NCI-H146 treated with DMSO at 0.1 percent for 48 hours (cell line): ENCODE measurements around the gene SCARB1.
"Not testable (repeated sequence)": the region's sequence is repeated elsewhere in the genome, so short reads cannot be mapped to it uniquely, and the experiment has no call there.

ENCODE experiments used
- DNase-seq: peaks from one replicate; lab custom pipeline; 2025; ENCODE audit not compliant: unreplicated experiment; lab: John Stamatoyannopoulos, UW

The SCARB1 gene, protein sequence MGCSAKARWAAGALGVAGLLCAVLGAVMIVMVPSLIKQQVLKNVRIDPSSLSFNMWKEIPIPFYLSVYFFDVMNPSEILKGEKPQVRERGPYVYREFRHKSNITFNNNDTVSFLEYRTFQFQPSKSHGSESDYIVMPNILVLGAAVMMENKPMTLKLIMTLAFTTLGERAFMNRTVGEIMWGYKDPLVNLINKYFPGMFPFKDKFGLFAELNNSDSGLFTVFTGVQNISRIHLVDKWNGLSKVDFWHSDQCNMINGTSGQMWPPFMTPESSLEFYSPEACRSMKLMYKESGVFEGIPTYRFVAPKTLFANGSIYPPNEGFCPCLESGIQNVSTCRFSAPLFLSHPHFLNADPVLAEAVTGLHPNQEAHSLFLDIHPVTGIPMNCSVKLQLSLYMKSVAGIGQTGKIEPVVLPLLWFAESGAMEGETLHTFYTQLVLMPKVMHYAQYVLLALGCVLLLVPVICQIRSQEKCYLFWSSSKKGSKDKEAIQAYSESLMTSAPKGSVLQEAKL

DNA sequence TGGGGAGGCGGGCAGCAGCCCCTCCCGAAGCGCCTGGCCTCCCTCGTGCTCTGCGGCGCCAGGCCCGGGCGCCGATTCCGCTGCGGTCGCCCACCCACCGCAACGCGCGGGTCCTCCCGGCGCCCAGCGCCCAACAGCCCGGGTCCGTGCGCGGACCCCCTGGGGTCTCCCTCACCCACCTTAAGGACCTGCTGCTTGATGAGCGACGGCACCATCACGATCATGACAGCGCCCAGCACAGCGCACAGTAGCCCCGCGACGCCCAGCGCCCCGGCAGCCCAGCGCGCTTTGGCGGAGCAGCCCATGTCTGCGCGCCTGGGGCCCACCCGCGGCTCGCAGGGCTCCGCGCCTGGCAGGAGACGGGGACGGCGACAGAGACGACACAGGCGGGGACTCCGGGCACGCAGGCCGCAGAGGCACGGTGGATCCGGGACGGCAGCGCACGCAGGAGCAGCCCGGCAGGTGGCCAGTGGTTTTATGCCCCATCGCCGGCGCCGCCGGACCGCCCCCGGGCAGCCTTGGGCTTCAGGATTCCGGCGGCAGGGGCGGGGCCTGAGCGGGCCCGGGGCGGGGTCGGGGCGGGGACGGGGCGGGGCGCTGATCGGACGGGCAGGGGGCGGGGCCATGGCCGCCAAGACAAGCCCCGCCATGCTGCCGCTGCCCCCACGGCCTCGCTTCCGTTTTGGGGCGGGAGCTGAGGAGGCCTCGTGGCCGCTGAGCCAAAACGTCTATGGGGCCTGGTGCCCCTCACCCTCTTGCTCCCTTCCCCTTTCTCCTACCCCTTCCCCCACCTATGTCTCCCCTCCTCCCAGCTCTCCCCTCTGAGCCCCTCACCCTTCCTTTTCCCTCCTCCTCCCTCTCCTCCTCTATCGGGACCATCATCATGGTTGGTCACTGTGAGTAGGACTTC lies at the start of gene SCARB1:
TSS of gene SCARB1 (minus strand) at position 449 of the 910 bp plus-strand sequence. CDS start at position 305, 144 bp downstream.
- DNase-seq: peak; percentile 53

DNA sequence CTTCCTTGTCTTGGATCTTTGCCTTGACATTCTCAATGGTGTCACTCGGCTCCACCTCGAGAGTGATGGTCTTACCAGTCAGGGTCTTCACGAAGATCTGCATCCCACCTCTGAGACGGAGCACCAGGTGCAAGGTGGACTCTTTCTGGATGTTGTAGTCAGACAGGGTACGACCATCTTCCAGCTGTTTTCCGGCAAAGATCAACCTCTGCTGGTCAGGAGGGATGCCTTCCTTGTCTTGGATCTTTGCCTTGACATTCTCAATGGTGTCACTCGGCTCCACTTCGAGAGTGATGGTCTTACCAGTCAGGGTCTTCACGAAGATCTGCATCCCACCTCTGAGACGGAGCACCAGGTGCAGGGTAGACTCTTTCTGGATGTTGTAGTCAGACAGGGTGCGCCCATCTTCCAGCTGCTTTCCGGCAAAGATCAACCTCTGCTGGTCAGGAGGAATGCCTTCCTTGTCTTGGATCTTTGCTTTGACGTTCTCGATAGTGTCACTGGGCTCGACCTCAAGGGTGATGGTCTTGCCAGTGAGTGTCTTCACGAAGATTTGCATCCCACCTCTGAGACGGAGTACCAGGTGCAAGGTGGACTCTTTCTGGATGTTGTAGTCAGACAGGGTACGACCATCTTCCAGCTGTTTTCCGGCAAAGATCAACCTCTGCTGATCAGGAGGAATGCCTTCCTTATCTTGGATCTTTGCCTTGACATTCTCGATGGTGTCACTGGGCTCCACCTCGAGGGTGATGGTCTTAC lies 49.0 kb upstream of the SCARB1 start:
- DNase-seq: not testable (repeated sequence)

DNA sequence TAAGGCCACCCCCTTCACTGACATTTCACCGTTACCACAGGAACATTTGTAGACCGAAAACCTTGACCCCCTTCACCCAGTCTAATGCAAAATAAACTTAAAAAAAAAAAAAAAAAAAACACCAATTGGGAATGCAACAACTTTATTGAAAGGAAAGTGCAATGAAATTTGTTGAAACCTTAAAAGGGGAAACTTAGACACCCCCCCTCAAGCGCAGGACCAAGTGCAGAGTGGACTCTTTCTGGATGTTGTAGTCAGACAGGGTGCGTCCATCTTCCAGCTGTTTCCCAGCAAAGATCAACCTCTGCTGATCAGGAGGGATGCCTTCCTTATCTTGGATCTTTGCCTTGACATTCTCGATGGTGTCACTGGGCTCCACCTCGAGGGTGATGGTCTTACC lies 47.9 kb upstream of the SCARB1 start:
- not testable (repeated sequence) for DNase-seq

DNA sequence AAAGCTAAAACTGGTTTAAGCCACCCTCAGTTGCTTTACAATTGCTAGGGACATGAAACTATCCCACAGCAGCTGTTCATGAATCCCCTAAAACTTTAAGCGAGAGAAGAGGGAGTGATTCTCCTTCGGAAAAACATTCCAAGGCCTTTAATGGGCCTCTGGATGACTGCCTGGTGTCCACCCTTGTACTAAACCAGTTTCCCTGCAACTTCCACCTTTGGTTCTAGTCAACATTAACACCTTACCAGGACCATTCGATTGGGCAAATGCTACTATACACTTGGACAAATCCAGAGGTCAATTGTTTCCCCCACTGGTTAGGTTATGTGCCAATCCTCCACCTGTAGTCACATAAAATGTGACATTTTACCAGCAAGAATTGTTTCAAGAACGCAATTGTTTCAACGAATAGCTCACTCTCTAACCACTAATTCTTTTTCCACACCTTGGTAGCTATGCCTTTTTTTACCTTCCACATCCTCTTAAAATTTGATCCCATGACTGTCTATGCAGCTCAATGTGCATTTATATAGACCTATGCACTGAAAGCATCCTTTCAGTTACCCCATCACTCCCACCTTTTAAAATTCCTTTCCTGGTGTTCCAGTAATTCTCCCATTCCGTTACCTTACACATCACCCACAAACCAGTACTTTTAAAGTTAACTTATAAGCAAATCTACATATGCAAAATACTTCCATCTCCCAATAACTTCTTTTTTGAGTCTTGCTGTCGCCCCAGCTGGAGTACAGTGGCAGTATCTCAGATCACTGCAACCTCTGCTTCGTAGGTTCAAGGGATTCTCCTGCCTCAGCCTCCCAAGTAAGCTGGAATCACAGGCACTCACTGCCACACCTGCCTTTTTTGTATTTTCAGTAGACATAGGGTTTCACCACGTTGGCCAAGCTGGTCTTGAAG lies 47.2 kb upstream of the SCARB1 start:
- DNase-seq: no peak

DNA sequence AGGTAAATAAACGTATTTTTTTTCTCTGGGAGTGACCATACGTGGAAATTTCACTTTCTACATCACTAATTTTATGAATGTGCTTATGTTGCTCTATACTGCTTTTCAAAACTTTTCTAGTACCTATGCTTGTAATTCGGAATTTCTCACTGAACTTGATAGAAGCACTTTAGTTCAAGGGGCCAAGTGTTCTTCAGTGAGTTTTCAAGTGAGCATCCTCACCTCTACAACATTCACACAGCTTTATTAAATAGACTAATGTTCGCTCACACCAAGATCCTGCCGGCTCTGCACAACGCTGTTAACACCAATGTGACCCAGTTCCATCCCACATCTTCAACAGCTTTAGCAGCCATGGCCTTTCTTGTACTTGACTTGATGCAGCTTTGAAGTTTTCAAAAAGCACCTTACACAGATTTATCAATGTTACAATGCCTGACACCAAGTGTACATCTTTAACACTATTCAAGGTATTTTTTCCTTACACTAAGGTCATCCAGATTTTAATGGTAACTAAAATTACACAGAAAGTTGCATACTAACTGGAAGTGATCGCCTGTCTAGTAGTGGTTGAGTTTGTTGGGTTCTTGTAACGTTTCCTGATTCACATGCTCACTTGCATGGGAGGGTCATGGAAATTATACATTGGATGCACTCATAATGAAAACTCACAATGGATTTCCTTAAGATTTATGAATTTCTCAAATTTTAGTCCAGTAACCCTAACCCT lies 46.3 kb upstream of the SCARB1 start:
- DNase-seq: no peak

DNA sequence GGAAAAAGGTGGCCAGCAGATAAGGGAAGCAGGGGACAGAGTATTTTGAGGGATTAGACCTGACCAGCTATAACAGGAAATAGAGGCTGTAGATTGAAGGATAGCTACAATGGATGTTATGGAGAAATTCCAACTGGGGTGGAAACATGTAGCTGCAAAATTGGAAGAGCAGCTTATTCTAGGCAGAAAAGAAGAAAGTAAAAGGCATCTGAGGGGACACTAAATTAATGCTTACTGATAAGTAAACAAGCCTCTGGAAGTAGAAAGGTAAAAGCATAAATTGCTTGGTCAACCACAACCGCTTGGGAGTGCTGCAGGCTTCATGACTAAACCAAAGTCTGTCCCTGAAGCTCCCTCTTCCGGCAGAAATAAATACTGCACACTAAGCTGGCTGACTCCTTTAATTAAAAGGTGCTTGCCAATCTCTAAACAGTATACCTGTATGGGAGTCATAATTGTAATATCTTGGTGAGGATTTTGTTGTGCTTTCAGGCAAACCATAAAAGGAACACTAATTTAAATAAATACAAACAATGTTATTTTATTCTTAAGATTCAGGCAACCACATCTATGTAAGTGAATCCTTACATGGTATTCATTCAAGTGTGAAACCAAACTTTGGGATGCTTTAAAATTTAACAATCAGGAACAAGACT lies 43.1 kb upstream of the SCARB1 start:
- no peak for DNase-seq

DNA sequence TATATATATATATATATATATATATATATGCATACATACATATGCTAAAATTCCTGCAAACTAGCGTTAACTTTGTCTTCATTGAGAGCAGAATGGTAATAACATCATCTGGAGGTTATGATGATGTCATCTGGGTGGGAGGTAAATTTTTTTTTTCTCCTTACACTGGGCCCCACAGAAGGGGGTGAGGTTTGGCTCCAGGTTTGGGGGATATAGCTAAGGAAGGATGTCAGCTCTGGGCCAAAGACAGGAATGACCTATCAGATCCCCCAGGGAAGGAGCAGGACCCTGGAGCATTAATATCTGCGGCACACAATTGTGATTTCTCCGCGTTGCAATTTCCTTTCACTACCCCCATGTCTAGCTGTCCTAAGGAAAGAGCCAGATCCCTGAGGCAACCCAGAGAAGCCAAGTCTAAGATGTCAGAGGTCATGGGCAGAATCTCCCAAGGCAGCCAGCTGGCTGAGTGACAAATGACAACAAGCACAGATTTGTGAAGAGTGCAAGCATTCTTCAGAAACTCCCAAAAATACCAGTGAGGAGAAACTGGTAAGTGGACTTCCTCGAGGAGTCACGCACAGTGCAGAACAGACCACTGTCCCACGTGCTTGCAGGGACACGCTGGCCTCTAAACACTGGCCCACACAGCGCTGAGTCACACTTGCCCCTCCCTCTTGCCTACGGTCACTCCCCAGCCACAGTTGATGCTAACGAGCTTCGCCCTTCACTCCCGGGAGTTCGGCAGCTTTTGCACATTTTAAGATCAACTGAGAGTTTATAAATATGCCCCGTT lies 40.8 kb upstream of the SCARB1 start:
- DNase-seq: peak; percentile 5

DNA sequence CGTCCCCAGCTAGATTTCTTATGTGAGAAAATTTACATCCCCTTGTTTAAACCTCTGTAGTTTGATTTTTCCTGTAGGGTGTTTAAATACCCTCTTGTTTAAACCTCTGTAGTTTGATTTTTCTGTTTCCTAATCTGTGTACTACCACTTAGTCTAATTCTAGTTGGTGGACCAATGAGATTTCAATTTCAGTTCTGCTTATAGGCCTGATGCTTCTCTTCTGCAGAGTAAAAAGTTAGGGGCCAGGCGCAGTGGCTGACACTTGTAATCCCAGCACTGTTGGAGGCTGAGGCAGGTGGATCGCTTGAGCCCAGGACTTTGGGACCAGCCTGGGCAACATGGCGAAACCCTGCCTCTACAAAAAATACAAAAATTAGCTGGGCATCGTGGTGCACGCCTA lies 39.3 kb upstream of the SCARB1 start:
- no peak for DNase-seq

DNA sequence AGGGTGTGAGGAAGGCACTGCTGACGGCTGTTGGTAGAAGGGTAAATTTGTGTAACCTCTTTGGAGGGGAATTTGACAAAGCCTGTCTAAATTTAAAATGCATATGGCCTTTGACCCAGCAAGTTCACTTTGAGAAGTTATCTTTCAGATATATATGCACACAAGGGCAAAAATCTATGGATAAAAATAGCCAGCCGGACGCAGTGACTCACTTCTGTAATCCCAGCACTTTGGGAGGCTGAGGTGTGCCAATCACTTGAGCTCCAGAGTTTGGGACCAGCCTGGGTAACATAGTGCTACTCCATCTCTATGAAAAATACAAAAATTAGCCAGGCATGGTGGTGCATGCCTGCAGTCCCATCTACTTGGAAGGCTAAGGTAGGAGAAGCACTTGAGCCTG lies 37.3 kb upstream of the SCARB1 start:
- DNase-seq: no peak

DNA sequence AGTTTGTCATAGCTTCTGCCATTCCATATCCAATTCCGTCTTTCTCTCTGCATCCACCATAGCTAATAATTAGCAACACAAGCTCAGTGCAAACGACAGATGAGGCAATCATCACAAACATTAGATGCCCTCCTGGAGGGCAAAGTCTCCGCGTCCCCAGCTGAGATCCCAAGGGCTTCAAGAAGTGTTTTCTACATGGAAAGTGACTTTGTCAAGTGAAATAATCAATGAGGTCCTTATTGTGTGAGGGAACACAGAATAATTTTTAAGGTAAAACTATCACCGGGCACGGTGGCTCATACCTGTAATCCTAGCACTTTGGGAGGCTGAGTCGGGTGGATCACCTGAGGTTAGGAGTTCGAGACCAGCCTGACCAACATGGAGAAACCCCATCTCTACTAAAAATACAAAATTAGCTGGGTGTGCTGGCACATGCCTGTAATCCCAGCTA lies 36.7 kb upstream of the SCARB1 start:
- DNase-seq: peak; percentile 23

DNA sequence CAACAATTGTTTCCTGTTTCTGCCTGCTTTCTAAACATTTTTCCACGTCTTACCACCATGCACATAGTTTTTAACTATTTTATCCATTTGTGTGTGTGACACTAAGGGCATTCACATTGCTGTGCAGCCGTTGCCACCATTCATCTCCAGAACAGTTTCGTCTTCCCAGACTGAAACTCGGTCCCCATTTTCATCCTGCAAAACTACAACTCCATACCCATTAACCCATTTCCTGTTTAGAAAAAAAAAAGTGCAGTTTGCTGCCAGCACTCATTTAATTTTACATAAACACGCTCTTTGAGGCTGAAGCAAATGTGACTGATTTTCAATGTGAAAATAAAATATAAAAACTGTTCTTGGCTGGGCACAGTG lies 35.2 kb upstream of the SCARB1 start:
- DNase-seq: no peak

DNA sequence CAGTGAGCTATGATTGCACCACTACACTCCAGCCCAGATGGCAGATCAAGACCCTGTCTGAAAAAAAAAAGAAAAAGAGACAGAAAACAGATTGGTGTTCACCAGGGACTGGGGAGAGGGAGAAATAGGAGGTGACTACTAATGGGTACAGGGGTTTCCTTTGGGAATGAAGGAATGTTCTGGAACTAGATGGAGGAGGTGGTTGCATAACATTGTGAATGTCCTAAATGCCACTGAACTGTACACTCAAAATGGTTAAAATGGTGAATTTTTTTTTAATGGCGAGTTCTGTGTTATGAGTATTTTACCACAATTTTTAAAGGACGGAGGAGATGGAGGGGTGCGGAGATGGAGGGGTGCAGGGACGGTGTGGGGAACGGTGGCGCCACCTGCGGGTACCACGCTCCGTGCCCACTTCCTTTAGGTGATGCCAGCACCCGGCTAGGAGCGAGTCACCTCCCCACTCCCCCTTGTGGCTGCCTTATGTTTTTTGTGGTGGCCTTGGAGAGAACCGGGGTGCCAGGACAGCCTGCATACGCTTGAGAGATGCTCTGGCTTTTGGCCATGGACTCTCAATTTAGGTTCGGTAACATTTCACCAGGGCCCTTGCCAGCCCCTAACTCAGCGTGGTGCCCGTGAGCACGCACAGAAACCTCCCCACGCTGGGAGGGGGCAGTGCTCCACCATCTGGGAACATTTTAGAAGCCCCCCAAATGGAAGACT lies 34.7 kb upstream of the SCARB1 start:
- DNase-seq: no peak

DNA sequence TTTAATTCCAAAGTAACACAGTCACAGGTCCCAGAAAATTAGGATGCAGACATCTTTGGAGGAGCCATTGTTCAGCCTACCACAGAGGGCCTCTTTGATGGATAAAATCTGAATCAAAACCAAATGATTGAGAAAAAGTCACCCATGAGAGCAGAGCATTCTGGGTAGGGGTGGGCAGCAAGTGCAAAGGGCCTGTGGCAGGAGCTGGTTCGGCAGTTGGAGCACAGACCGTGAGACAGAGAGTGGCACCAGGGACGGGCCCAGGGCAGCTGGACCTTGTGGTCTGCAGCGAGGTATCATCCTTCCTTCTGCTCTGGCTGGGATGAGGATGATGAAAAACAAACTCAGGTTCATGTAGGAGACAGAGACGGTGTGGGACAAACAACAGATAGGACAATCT lies 32.8 kb upstream of the SCARB1 start:
- DNase-seq: no peak

DNA sequence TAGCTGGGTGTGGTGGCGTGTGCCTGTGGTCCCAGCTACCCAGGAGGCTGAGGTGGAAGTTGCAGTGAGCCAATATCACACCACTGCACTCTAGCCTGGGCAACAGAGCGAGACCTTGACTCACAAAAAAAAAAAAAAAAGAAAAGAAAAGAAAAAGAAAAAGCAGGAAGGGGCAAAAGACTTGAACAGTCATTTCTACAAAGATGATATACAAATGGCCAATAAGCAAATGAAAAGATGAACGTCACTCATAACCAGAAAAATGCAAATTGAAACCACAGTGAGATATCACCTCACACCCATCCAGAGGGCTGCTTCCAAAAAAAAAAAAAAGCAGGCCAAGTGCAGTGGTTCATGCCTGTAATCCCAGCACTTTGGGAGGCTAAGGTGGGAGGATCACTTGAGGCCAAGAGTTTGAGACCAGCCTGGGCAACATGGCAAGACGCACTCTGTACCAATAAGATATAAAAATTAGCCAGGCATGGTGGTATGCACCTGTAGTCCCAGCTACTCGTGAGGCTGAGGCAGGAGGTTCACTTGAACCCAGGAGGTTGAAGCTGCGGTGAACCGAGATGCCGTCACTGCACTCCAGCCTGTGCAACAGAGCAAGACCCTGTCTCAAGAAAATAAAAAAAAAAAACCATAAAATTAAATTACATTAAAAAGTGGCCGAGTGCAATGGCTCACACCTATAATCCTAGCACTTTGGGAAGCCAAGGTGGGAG lies 30.3 kb upstream of the SCARB1 start:
- no peak for DNase-seq

DNA sequence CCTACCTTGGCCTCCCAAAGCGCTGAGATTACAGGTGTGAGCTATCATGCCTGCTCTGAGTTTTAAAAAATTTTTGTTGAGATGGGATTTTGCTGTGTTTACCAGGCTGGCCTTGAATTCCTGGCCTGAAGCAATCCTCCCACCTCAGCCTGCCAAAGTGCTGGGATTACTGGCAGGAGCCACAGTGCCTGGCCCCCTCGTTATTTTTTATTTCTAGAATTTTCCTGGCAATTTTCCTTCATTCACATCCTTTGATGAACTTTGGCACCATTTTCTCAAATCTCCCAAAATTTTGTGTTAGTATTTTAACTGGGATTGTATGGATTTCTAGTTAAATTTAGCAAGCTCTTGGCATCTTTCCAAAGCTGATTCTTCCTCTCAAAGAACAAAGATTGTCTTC lies 24.6 kb upstream of the SCARB1 start:
- DNase-seq: no peak

DNA sequence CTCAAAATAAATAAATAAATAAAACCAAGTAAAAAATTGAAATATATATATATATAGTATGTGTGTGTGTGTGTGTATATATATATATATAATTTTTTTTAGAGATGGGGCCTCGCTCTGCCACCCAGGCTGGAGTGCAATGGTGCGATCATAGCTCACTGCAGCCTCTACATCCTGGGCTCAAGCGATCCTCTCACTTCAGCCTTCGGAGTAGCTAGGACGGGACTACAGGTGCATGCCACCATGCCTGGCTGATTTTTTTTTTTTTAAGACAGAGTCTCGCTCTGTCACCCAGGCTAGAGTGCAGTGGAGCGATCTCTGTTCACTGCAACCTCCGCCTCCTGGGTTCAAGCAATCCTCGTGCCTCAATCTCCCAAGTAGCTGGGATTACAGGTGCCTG lies 24.1 kb upstream of the SCARB1 start:
- not testable (repeated sequence) for DNase-seq
